Cardiac fibroblast (primary cell): ENCODE data around the gene RAB11FIP2.

Source experiments
- DNase-seq, 2 donors: peaks; one replicate each; pipeline versions ENCODE4 v3.0.0 to v3.0.0-alpha.2; 2010; ENCODE audit warnings: low read depth in 2 of 2
- H3K4me3 ChIP-seq, 2 donors: replicated peaks in 1 of 2; 1 replicate in 1 of 2; 2 replicates in 1 of 2; pipeline ENCODE4 v1.5.1; 2011; ENCODE audit warnings: low read depth in 2 of 2, low read length in 2 of 2, mild to moderate bottlenecking in 2 of 2, moderate library complexity in 1 of 2
- TF ChIP-seq, protein P1 (sequence below): IDR thresholded peaks from one replicate; pipeline ENCODE4 v1.5.1; 2011; ENCODE audit warnings: low read depth, mild to moderate bottlenecking, low read length, inconsistent platforms

RAB11FIP2 gene

DNA sequence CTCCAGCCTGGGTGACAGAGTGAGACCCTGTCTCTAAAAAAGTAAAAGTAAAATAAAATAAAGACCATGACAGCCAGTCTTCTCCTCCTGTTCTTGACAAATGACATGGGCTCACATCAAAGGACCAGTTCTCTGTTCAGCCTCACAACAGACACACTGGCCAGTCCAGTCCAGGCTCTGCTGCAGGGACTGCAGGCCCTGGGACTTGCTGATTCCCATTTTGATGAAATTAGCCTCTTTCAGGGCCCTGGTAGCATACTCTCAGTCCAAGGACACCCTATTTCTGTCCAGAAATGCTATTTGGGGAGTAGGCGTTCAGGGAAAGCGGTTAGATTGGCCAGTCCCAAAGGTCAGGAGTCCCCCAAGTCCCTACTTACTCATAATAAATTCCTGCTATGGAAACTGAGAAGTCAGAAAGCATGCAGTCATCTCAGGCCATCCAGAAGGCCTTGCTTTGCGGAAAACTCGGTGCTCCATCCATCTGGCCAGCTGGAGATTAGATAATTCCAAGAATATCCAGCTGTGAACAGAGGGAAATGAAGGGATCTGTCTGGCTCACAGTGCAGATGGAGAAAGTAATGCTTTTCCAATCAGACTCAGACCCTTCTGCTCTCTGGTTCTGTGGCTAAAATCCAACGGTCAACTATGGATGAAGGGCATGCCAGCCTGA lies 74.4 kb downstream of the RAB11FIP2 start:
- TF ChIP-seq, protein P1, sequence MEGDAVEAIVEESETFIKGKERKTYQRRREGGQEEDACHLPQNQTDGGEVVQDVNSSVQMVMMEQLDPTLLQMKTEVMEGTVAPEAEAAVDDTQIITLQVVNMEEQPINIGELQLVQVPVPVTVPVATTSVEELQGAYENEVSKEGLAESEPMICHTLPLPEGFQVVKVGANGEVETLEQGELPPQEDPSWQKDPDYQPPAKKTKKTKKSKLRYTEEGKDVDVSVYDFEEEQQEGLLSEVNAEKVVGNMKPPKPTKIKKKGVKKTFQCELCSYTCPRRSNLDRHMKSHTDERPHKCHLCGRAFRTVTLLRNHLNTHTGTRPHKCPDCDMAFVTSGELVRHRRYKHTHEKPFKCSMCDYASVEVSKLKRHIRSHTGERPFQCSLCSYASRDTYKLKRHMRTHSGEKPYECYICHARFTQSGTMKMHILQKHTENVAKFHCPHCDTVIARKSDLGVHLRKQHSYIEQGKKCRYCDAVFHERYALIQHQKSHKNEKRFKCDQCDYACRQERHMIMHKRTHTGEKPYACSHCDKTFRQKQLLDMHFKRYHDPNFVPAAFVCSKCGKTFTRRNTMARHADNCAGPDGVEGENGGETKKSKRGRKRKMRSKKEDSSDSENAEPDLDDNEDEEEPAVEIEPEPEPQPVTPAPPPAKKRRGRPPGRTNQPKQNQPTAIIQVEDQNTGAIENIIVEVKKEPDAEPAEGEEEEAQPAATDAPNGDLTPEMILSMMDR = no peak
- H3K4me3 ChIP-seq = no peak overlapping the region
- no peak for DNase-seq

DNA sequence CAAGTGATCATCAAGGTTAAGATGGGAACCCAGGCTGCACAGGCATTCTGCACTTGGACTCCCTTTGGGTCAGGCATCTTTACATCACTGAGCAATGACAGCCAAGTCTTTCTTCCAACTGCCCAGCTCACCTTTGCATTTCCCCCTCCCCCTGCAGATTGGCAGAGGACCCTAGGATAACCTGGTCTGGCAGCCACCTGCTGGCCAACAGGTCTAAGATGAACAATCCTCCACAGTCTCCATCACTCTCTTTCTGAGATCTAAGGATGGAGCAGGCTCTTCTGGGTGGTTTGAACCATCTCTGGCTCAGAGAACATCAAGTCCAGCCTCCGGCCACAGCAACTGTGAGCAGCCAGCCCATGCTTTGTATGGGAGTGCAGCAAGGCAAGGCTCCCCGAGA lies 75.8 kb downstream of the RAB11FIP2 start:
- TF ChIP-seq, protein P1 = no peak
- no peak overlapping the region for H3K4me3 ChIP-seq
- DNase-seq = no peak

DNA sequence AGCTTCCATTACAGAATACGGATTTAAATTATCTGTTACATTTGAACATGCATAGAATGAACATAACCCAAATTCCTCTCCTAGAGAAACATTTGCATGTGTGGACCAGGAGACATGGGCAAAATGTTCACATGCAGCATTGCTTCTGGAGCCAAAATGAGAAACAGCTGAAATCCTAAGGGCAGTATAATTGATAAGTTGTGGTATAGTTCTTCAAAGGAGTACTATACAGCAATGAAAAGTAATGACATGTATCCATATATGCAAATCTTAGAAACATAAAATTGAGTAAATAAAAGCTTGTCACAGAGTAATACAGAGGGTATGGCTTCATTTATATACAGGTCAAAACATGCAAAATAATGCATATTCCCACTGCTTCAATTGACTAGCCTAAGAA lies 77.1 kb downstream of the RAB11FIP2 start:
- DNase-seq = no peak
- TF ChIP-seq, protein P1 = no peak
- H3K4me3 ChIP-seq = no peak overlapping the region

DNA sequence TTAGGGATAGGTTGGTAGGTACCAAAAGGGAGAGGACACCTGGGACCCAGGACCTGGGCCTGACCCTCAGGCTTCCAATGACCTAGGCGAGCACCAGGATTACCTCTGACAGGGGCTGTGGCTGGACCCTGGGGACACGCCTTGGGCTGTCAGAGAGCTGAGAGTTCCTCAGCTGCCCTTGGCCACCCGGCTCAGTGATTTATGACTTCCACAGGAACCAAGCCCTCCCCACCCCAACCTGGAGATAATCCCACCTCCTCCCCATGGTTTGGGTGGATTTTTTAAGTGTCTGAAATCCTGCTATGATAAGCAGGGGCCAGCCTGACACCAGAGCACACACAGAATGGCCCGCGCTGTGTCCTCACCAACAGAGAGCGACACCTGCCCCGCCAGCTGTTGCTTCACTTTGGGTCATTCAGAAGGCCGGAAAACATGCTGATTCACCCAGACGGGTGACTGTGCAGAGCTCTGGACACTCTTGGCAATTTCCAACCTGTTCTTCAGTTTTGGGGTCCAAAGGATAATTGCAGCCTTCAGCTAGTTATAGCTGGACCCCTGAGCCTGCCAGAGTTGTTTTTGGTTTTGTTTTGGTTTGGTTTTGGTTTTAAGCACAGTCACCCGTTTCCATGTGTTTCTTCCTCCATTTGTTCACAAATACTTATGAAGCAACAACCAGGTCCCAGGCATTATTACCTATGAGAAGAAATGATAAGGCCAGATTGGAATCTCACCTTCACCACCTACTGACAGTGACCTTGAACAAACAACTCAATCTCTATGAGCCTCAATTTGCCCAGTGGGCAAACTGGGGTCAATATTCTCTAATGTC lies 78.2 kb downstream of the RAB11FIP2 start:
- TF ChIP-seq, protein P1 = no peak
- DNase-seq = no peak
- H3K4me3 ChIP-seq = no peak overlapping the region

DNA sequence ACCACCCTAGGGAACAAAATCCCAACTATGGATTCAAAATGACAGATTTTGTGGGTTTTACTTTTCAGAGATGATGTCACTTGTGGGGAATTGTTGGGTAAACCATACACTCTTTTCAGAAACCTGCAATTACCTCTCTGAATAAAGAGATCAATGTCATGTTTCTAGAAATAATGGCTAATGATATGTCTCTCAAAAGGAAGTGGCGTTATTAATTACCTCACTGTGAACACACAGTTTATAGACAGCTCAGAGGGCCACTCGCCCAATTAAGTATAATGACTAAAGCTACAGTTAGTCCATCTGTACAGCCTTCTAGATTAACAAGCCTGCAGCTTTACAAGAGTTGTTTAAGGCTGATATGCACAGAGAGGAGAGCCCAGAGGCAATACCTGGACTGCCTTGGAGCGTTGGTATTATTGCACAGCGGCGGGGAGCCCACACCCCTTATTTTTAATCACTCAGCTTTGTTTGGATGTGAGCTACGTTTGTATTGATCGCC lies 79.5 kb downstream of the RAB11FIP2 start:
- H3K4me3 ChIP-seq = no peak overlapping the region
- no peak for DNase-seq
- TF ChIP-seq, protein P1 = no peak

DNA sequence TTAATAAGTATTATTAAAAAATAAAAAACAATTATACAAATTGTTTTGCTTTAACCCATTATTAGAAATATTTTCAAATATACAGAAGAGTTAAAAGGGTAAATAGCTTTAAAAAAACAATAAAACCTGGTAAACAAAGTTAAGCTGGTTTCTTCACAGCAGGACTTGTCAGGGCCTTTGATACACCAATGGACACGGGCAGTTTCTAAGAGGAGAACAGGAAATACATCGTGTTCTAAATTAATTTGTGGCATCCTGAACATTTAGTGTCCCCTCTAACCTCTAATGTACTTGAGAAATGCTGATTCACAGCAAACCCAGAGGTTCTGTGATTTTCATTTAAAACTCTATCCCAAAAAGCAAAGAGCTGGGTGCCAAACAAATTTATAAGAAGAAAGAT lies 80.8 kb downstream of the RAB11FIP2 start:
- TF ChIP-seq, protein P1 = no peak
- no peak overlapping the region for H3K4me3 ChIP-seq
- DNase-seq = no peak
